SU-DHL-6 (cell line): ENCODE results near the gene TGFBR3L.

Source experiments
- CTCF ChIP-seq: fragments of 200-600 bp; sonication (generic); IDR thresholded peaks from one replicate; pipeline ENCODE4 v1.5.1; 2017; ENCODE audit warnings: antibody characterized with exemption, mild to moderate bottlenecking, low read length, moderate library complexity; ENCODE audit not compliant: insufficient read depth, poor library complexity, severe bottlenecking
- EZH2phosphoT487 ChIP-seq: fragments of 200-600 bp; sonication (generic), shearing (Covaris generic); conservative IDR thresholded peaks from 2 replicates; pipeline ENCODE4 v1.6.1; 2018; ENCODE audit warnings: mild to moderate bottlenecking, antibody characterized with exemption, low read length, moderate library complexity, mixed read lengths

- TF ChIP-seq CTCF (no peak), EZH2phosphoT487 (no peak)
These were observed 20.1 kb downstream of the TGFBR3L start for GRCh38 chr19:7934766-7935165.
